ENCODE data around the gene ARL10.

Gene ARL10

DNA sequence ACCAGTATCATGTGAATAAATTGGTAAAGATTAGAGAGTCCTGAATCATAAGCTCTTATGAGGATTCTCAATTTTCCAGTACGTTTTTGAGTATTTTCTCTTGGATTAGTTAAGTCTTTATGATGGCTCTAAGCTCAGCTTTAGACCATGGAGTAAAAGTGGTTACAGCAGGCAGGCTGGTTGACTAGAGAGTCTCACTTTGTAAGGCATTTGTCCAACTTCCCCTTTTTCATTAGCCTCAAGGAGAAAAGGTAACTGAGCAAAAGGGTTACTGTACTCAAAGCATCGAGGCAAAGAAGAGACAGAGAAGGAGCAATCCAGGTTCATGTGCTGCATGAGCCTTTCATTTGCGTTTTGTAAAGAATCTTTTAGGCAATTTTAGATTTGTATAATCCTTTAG lies 14.6 kb downstream of the ARL10 start:
- Histone ChIP-seq H3K27ac (no peak overlapping the region), H3K36me3 (replicated peaks) (peaks cover 34% of the 10 kb centered on the region), H3K27me3 (replicated peaks) (no peaks in the 10 kb centered on the region), H3K4me3 (ENCODE audit: low read depth, low read length) (no peak overlapping the region)
- TF ChIP-seq, protein P1, sequence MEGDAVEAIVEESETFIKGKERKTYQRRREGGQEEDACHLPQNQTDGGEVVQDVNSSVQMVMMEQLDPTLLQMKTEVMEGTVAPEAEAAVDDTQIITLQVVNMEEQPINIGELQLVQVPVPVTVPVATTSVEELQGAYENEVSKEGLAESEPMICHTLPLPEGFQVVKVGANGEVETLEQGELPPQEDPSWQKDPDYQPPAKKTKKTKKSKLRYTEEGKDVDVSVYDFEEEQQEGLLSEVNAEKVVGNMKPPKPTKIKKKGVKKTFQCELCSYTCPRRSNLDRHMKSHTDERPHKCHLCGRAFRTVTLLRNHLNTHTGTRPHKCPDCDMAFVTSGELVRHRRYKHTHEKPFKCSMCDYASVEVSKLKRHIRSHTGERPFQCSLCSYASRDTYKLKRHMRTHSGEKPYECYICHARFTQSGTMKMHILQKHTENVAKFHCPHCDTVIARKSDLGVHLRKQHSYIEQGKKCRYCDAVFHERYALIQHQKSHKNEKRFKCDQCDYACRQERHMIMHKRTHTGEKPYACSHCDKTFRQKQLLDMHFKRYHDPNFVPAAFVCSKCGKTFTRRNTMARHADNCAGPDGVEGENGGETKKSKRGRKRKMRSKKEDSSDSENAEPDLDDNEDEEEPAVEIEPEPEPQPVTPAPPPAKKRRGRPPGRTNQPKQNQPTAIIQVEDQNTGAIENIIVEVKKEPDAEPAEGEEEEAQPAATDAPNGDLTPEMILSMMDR (IDR thresholded peaks at IDR 0.05; ENCODE audit: low read depth, low read length, missing control alignments): no peak
- in situ Hi-C loops (cut with HindIII; ENCODE audit: low pct_ligation_motif_present, low sequenced_read_pairs): no loop called here
- DNase-seq: no peak

DNA sequence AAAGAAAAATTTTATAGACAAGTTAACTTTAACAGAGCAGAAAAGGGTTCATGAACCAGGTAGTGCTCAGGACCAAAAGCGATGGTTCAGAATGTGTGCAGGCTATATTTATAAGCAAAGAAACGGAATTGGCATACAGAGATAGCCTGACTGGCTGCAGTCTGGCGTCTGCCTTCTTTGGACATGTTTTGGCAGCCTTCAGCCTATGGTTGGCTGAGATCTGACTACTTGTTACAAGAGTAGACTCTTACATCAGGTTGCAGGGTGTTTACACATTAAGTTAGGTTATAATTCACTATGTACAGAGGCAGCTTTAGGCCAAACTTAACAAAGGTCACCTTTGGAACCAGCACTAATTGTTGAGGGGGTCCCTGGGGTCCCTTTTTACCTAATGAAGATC lies 16.1 kb downstream of the ARL10 start:
- peaks cover 44% of the 10 kb centered on the region for H3K36me3 ChIP-seq (replicated peaks)
- H3K27me3 ChIP-seq (replicated peaks): no peaks in the 10 kb centered on the region
- DNase-seq: no peak
- in situ Hi-C loops (cut with HindIII; ENCODE audit: low pct_ligation_motif_present, low sequenced_read_pairs): no loop called here
- no peak overlapping the region for H3K4me3 ChIP-seq (ENCODE audit: low read depth, low read length)
- TF ChIP-seq, protein P1 (IDR thresholded peaks at IDR 0.05; ENCODE audit: low read depth, low read length, missing control alignments): no peak
- H3K27ac ChIP-seq: no peak overlapping the region

DNA sequence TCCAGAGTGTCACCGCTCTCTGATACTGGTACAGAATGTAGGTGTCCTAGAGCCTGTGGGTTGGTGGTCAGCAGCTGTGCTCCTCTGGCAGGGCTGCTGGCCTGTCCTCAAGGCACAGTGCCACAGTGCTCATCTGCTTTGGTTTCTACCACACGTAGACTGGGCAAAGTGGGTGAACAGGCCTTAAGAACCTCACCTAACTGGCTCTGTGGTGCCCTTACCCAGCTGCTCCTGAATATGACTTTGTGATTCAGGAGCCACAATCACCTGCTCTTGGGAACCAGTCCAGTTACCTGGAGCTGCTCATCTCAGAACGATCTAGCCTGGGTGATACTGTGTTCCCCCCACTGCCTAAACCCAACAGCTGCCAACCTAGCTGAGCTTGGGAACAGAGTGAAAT lies 16.7 kb downstream of the ARL10 start:
- in situ Hi-C loops (cut with HindIII; ENCODE audit: low pct_ligation_motif_present, low sequenced_read_pairs): no loop called here
- H3K4me3 ChIP-seq (ENCODE audit: low read depth, low read length): no peak overlapping the region
- DNase-seq: no peak
- TF ChIP-seq, protein P1 (IDR thresholded peaks at IDR 0.05; ENCODE audit: low read depth, low read length, missing control alignments): no peak
- peaks cover 47% of the 10 kb centered on the region for H3K36me3 ChIP-seq (replicated peaks)
- no peaks in the 10 kb centered on the region for H3K27me3 ChIP-seq (replicated peaks)
- no peak overlapping the region for H3K27ac ChIP-seq

DNA sequence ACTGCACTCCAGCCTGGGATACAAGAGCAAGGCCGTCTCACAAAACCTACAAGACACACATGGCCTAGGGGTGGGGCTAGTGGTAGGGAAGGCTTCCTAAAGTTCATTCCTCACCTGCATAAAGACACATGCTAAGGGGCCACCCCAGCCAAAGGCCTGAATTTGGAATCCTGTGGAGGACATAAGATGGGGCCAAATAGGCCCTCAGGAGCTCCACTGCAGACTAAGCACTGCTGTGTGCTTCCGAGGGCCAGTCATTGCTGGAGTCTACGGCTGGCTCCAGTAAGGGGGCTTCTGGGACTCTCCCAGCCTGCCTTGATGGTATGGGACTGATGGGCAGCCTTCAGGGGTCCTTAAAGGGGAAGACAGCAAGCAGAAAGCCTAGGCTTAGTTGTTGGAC lies 17.4 kb downstream of the ARL10 start:
- TF ChIP-seq, protein P1 (IDR thresholded peaks at IDR 0.05; ENCODE audit: low read depth, low read length, missing control alignments): no peak
- DNase-seq: no peak
- H3K36me3 ChIP-seq (replicated peaks): peaks cover 47% of the 10 kb centered on the region
- H3K27me3 ChIP-seq (replicated peaks): no peaks in the 10 kb centered on the region
- H3K4me3 ChIP-seq (ENCODE audit: low read depth, low read length): no peak overlapping the region
- H3K27ac ChIP-seq: no peak overlapping the region
- in situ Hi-C loops (cut with HindIII; ENCODE audit: low pct_ligation_motif_present, low sequenced_read_pairs): no loop called here

DNA sequence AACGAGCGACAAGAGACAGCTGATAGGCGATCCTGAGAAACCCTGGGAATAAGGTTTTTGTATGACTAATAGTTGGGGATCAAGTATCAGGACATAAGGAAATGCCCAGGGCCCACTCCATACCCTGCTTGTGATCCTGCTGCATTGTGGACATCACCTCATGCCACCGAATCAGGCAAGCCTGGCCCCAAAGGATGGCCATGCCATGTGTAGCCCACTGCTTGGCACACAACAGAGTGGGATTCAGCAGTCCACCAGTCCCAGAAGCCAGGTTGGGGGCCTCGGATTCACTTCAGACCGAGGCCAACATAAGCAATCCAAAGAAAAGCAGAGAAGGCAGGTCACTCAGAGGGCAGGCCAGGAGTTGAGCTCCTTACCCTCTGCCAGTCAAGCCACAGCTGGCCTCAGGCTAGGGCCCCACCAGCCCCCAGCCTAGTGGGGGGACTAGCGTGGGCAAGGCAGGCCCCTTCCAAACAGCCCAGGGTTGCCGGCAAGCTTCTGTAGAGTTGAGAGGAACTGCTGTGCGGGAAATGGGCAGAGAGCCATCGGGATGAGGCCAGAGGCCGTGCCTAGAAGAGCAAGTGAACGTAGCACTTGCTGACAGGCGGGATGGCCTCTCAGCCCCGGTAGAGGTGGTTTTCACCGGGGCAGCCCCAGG lies 18.1 kb downstream of the ARL10 start:
- Histone ChIP-seq H3K4me3 (ENCODE audit: low read depth, low read length) (no peak overlapping the region), H3K27ac (no peak overlapping the region), H3K36me3 (replicated peaks) (peaks cover 47% of the 10 kb centered on the region), H3K27me3 (replicated peaks) (no peaks in the 10 kb centered on the region)
- TF ChIP-seq, protein P1 (IDR thresholded peaks at IDR 0.05; ENCODE audit: low read depth, low read length, missing control alignments): no peak
- no peak for DNase-seq
- in situ Hi-C loops (cut with HindIII; ENCODE audit: low pct_ligation_motif_present, low sequenced_read_pairs): no loop called here

DNA sequence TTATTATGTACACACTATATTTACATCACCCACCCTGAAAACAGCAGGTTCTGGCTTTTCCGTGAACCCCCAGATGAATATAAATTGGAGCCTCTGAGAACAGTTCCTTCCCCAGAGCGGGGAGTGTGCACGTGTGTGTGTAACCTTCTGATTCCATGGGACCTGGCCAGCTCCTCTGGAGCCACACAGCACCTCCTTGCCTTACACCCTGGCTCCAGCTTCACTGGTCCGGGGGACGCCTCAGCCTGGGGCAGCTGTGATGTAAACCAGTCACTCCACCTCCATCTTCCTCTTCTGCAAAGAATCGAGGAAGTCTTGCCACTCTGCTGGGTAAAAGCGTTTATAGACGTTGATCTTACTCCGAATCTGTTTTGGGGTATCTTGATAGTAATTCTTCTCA lies 18.7 kb downstream of the ARL10 start:
- Histone ChIP-seq H3K36me3 (replicated peaks) (peaks cover 47% of the 10 kb centered on the region), H3K27me3 (replicated peaks) (no peaks in the 10 kb centered on the region), H3K27ac (no peak overlapping the region), H3K4me3 (ENCODE audit: low read depth, low read length) (no peak overlapping the region)
- in situ Hi-C loops (cut with HindIII; ENCODE audit: low pct_ligation_motif_present, low sequenced_read_pairs): no loop called here
- TF ChIP-seq, protein P1 (IDR thresholded peaks at IDR 0.05; ENCODE audit: low read depth, low read length, missing control alignments): no peak
- no peak for DNase-seq
